WTC11 (cell line): ENCODE measurements around the gene PAGE4. TPM values are rescaled to one million over a fixed set of nuclear protein-coding genes. Genes with fewer than 3 reads are reported as not detected.

Experiments used
- ATAC-seq: fragments of 200-7000 bp; cut with Tn5 transposase; 2 replicates; pipeline ENCODE4 v1.10.0; 2021; ENCODE audit warnings: mild to moderate bottlenecking, moderate library complexity
- Bru-seq: library from RNA; stranded (reverse); fragments of 400-500 nt; gene quantifications from one replicate; lab custom pipeline; 2021; lab: Mats Ljungman, UMichigan
- CTCF ChIA-PET: fragments of 300-600 bp; sonication (Branson Sonifier 250); formaldehyde crosslinking; loops from one replicate; lab custom pipeline; 2021; ENCODE audit warnings: antibody characterized with exemption; lab: Charles Lee
- POLR2A ChIA-PET: fragments of 350-600 bp; sonication (Branson Sonifier 250); formaldehyde crosslinking; loops from one replicate; lab custom pipeline; 2021; ENCODE audit warnings: antibody characterized with exemption; lab: Charles Lee
- DNase-seq: peaks from one replicate; pipeline ENCODE4 v3.0.0; 2021; ENCODE audit warnings: low spot score
- H3K27ac Mint-ChIP-seq: 2 replicates; pipeline ENCODE4 v1.8.0; 2021; ENCODE audit warnings: mixed read lengths
- H3K27me3 Mint-ChIP-seq: 2 replicates; pipeline ENCODE4 v1.8.0; 2021; ENCODE audit warnings: low read depth, mild to moderate bottlenecking, moderate library complexity, mixed read lengths
- H3K36me3 Mint-ChIP-seq: 2 replicates; pipeline ENCODE4 v1.8.0; 2021; ENCODE audit warnings: mixed read lengths
- H3K4me1 Mint-ChIP-seq: 2 replicates; pipeline ENCODE4 v1.8.0; 2022; ENCODE audit warnings: mixed read lengths
- H3K4me3 Mint-ChIP-seq: 2 replicates; pipeline ENCODE4 v1.8.0; 2021; ENCODE audit warnings: mild to moderate bottlenecking, moderate library complexity, mixed read lengths
- H3K9me3 Mint-ChIP-seq: 2 replicates; pipeline ENCODE4 v1.8.0; 2021; ENCODE audit warnings: mixed read lengths
- ATF1 ChIP-seq: sonication (generic); formaldehyde crosslinking; IDR thresholded peaks from 2 replicates; pipeline ENCODE4 v1.8.1; 2023; ENCODE audit warnings: mild to moderate bottlenecking, moderate library complexity, missing genetic modification reagents
- CREM ChIP-seq: sonication (generic); formaldehyde crosslinking; IDR thresholded peaks from 2 replicates; pipeline ENCODE4 v1.8.1; 2022; ENCODE audit warnings: mild to moderate bottlenecking, missing genetic modification reagents, moderate library complexity
- EMX1 ChIP-seq: fragments of 250-450 bp; sonication (Bioruptor Pico); IDR thresholded peaks from 2 replicates; pipeline ENCODE4 v1.8.0; 2021; ENCODE audit warnings: mild to moderate bottlenecking
- GTF2I ChIP-seq: fragments of 250-450 bp; sonication (Bioruptor Pico); conservative IDR thresholded peaks from 2 replicates; pipeline ENCODE4 v1.4.0; 2021; ENCODE audit warnings: mild to moderate bottlenecking
- KAT7 ChIP-seq: sonication (generic); formaldehyde crosslinking; IDR thresholded peaks from 2 replicates; pipeline ENCODE4 v1.8.1; 2023; ENCODE audit warnings: missing genetic modification reagents, mild to moderate bottlenecking, borderline replicate concordance
- MYBL2 ChIP-seq: sonication (generic); formaldehyde crosslinking; IDR thresholded peaks from 2 replicates; pipeline ENCODE4 v1.8.1; 2023; ENCODE audit warnings: mild to moderate bottlenecking, moderate library complexity, missing genetic modification reagents
- NFYB ChIP-seq: sonication (generic); formaldehyde crosslinking; conservative IDR thresholded peaks from 2 replicates; pipeline ENCODE4 v1.8.0; 2022; ENCODE audit warnings: low read depth, missing genetic modification reagents
- NR2C2 ChIP-seq: sonication (generic); formaldehyde crosslinking; IDR thresholded peaks from 2 replicates; pipeline ENCODE4 v1.8.0; 2022; ENCODE audit warnings: mild to moderate bottlenecking, missing genetic modification reagents
- NR3C1 ChIP-seq: sonication (generic); formaldehyde crosslinking; conservative IDR thresholded peaks from 2 replicates; pipeline ENCODE4 v1.8.1; 2023; ENCODE audit warnings: low read depth, mild to moderate bottlenecking, missing genetic modification reagents
- OVOL2 ChIP-seq: fragments of 250-450 bp; sonication (Bioruptor Pico); IDR thresholded peaks from 2 replicates; pipeline ENCODE4 v1.9.0; 2021; ENCODE audit warnings: mild to moderate bottlenecking, borderline replicate concordance
- PRRX2 ChIP-seq: fragments of 250-450 bp; sonication (Bioruptor Pico); IDR thresholded peaks from 2 replicates; pipeline ENCODE4 v1.8.0; 2021; ENCODE audit warnings: mild to moderate bottlenecking
- RELA ChIP-seq: sonication (generic); formaldehyde crosslinking; IDR thresholded peaks from 2 replicates; pipeline ENCODE4 v1.8.1; 2022; ENCODE audit warnings: missing genetic modification reagents, mild to moderate bottlenecking, borderline replicate concordance
- SMAD3 ChIP-seq: sonication (generic); formaldehyde crosslinking; IDR thresholded peaks from 2 replicates; pipeline ENCODE4 v1.8.0; 2022; ENCODE audit warnings: missing genetic modification reagents, mild to moderate bottlenecking, borderline replicate concordance
- SOX15 ChIP-seq: fragments of 250-450 bp; sonication (Bioruptor Pico); IDR thresholded peaks from 2 replicates; pipeline ENCODE4 v1.9.0; 2021; ENCODE audit warnings: mild to moderate bottlenecking
- TEAD4 ChIP-seq: sonication (generic); formaldehyde crosslinking; IDR thresholded peaks from 2 replicates; pipeline ENCODE4 v1.8.0; 2022; ENCODE audit warnings: mild to moderate bottlenecking, missing genetic modification reagents
- ZNF138 ChIP-seq: sonication (generic); formaldehyde crosslinking; conservative IDR thresholded peaks from 2 replicates; pipeline ENCODE4 v1.8.1; 2022; ENCODE audit warnings: mild to moderate bottlenecking, moderate library complexity, missing genetic modification reagents
- ZNF396 ChIP-seq: fragments of 250-450 bp; sonication (Bioruptor Pico); IDR thresholded peaks from 2 replicates; pipeline ENCODE4 v1.8.0; 2021; ENCODE audit warnings: mild to moderate bottlenecking, moderate library complexity, borderline replicate concordance
- long read RNA-seq, 3 experiments: library from RNA in 1 of 3; library from capped mRNA in 1 of 3; library from polyadenylated mRNA in 1 of 3; unstranded in 2 of 3; stranded (forward) in 1 of 3; transcript quantifications; one replicate each; pipeline ENCODE4 v2.0.0, GENCODE V29; 2021
- total RNA-seq: library from RNA; stranded (reverse); gene quantifications from 3 replicates; pipeline ENCODE4 v1.2.3, GENCODE V29; 2021
- TF ChIP-seq, protein P1 (sequence below): sonication (generic); formaldehyde crosslinking; IDR thresholded peaks from 2 replicates; pipeline ENCODE4 v1.8.1; 2023; ENCODE audit warnings: mild to moderate bottlenecking, missing genetic modification reagents
- TF ChIP-seq, protein P2 (sequence below): sonication (generic); formaldehyde crosslinking; IDR thresholded peaks from 2 replicates; pipeline ENCODE4 v1.8.1; 2023; ENCODE audit warnings: mild to moderate bottlenecking, missing genetic modification reagents, moderate library complexity
- TF ChIP-seq, protein P3 (sequence below): sonication (generic); formaldehyde crosslinking; IDR thresholded peaks from 2 replicates; pipeline ENCODE4 v1.8.1; 2022; ENCODE audit warnings: low read depth, missing genetic modification reagents, borderline replicate concordance
- TF ChIP-seq, protein P4 (sequence below): sonication (generic); formaldehyde crosslinking; IDR thresholded peaks from 2 replicates; pipeline ENCODE4 v1.8.0; 2022; ENCODE audit warnings: mild to moderate bottlenecking, missing genetic modification reagents
- TF ChIP-seq, protein P5 (sequence below): sonication (generic); formaldehyde crosslinking; IDR thresholded peaks from 2 replicates; pipeline ENCODE4 v1.8.0; 2023; ENCODE audit warnings: missing genetic modification reagents
- TF ChIP-seq, protein P6 (sequence below): fragments of 250-450 bp; sonication (Bioruptor Pico); IDR thresholded peaks from 2 replicates; pipeline ENCODE4 v1.8.0; 2021; ENCODE audit warnings: mild to moderate bottlenecking
- TF ChIP-seq, protein P7 (sequence below): sonication (generic); formaldehyde crosslinking; IDR thresholded peaks from 2 replicates; pipeline ENCODE4 v1.8.1; 2022; ENCODE audit warnings: low read depth, mild to moderate bottlenecking, moderate library complexity, missing genetic modification reagents, borderline replicate concordance
- TF ChIP-seq, protein P8 (sequence below): fragments of 250-450 bp; sonication (Bioruptor Pico); IDR thresholded peaks from 2 replicates; pipeline ENCODE4 v1.9.0; 2021; ENCODE audit warnings: moderate library complexity, mild to moderate bottlenecking, inconsistent platforms, borderline replicate concordance

Gene PAGE4, protein sequence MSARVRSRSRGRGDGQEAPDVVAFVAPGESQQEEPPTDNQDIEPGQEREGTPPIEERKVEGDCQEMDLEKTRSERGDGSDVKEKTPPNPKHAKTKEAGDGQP
- total RNA-seq (0.82 to 1.5 TPM in 2 of 3 replicates, not detected in the other), Bru-seq, nascent RNA (percentile 17 among the genes with signal in this experiment)
- long read RNA-seq, experiment 1 = 0 reads
- long read RNA-seq, experiment 2, partial matches to known transcripts = 0 of 1 reads
- long read RNA-seq, experiment 2, other reads (novel, unspliced or antisense) = 0 of 1 reads
- long read RNA-seq, experiment 3 = 0 reads

DNA sequence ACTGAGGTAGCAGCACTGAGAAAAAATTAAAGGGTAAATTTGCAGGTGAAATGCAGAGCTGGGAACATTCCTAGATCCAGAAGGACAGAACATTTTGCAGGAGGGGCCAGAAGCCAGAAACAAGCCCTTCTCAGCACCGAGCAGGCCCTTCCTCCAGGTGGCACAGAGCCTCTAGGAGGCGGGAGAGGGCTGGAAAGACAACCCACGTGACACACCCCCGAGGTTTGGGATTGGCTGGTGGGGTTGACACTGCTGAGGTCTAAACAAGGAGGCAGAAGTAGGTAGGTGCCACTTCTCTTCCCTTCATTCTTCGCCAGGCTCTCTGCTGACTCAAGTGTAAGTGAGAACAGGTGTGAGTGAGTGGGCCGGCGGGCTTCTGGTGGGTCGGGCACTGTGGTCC lies at the start of gene PAGE4:
TSS of gene PAGE4 (plus strand) at position 288 of the 400 bp plus-strand sequence. CDS start 1,126 bp downstream, outside the sequence.
- ChIA-PET POLR2A (no interaction called here), CTCF (no interaction called here)
- TF ChIP-seq ATF1 (CRISPR knock-in tag) (no peak), CREM (CRISPR knock-in tag) (no peak), ZNF138 (CRISPR knock-in tag) (no peak), NFYB (CRISPR knock-in tag) (0 out of 2 replicates have a peak, but pooled peaks have one; percentile 11), PRRX2 (CRISPR knock-in tag) (no peak), OVOL2 (no peak), TEAD4 (CRISPR knock-in tag) (no peak), ZNF396 (CRISPR knock-in tag) (no peak), RELA (CRISPR knock-in tag) (no peak), KAT7 (CRISPR knock-in tag) (no peak), EMX1 (CRISPR knock-in tag) (no peak)
- TF ChIP-seq, protein P1, sequence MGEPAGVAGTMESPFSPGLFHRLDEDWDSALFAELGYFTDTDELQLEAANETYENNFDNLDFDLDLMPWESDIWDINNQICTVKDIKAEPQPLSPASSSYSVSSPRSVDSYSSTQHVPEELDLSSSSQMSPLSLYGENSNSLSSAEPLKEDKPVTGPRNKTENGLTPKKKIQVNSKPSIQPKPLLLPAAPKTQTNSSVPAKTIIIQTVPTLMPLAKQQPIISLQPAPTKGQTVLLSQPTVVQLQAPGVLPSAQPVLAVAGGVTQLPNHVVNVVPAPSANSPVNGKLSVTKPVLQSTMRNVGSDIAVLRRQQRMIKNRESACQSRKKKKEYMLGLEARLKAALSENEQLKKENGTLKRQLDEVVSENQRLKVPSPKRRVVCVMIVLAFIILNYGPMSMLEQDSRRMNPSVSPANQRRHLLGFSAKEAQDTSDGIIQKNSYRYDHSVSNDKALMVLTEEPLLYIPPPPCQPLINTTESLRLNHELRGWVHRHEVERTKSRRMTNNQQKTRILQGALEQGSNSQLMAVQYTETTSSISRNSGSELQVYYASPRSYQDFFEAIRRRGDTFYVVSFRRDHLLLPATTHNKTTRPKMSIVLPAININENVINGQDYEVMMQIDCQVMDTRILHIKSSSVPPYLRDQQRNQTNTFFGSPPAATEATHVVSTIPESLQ (CRISPR knock-in tag) = no peak
- TF ChIP-seq, protein P2, sequence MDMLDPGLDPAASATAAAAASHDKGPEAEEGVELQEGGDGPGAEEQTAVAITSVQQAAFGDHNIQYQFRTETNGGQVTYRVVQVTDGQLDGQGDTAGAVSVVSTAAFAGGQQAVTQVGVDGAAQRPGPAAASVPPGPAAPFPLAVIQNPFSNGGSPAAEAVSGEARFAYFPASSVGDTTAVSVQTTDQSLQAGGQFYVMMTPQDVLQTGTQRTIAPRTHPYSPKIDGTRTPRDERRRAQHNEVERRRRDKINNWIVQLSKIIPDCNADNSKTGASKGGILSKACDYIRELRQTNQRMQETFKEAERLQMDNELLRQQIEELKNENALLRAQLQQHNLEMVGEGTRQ (CRISPR knock-in tag) = peak; percentile 41
- TF ChIP-seq, protein P3, sequence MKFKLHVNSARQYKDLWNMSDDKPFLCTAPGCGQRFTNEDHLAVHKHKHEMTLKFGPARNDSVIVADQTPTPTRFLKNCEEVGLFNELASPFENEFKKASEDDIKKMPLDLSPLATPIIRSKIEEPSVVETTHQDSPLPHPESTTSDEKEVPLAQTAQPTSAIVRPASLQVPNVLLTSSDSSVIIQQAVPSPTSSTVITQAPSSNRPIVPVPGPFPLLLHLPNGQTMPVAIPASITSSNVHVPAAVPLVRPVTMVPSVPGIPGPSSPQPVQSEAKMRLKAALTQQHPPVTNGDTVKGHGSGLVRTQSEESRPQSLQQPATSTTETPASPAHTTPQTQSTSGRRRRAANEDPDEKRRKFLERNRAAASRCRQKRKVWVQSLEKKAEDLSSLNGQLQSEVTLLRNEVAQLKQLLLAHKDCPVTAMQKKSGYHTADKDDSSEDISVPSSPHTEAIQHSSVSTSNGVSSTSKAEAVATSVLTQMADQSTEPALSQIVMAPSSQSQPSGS (CRISPR knock-in tag) = no peak
- TF ChIP-seq, protein P4, sequence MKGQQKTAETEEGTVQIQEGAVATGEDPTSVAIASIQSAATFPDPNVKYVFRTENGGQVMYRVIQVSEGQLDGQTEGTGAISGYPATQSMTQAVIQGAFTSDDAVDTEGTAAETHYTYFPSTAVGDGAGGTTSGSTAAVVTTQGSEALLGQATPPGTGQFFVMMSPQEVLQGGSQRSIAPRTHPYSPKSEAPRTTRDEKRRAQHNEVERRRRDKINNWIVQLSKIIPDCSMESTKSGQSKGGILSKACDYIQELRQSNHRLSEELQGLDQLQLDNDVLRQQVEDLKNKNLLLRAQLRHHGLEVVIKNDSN (CRISPR knock-in tag) = 0 out of 2 replicates have a peak, but pooled peaks have one; percentile 31
- TF ChIP-seq, protein P5, sequence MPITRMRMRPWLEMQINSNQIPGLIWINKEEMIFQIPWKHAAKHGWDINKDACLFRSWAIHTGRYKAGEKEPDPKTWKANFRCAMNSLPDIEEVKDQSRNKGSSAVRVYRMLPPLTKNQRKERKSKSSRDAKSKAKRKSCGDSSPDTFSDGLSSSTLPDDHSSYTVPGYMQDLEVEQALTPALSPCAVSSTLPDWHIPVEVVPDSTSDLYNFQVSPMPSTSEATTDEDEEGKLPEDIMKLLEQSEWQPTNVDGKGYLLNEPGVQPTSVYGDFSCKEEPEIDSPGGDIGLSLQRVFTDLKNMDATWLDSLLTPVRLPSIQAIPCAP = no peak
- no peaks in the 10 kb centered on the region for H3K27me3 Mint-ChIP-seq
- peak; percentile 91 for ATAC-seq
- peak; percentile 29 for DNase-seq
- H3K36me3 Mint-ChIP-seq = no peaks in the 10 kb centered on the region
- H3K4me3 Mint-ChIP-seq = no peak within 1 kb of the TSS
- no peaks in the 10 kb centered on the region for H3K4me1 Mint-ChIP-seq
- H3K27ac Mint-ChIP-seq = no peak within 1 kb of the TSS
- H3K9me3 Mint-ChIP-seq = no peaks in the 10 kb centered on the region

DNA sequence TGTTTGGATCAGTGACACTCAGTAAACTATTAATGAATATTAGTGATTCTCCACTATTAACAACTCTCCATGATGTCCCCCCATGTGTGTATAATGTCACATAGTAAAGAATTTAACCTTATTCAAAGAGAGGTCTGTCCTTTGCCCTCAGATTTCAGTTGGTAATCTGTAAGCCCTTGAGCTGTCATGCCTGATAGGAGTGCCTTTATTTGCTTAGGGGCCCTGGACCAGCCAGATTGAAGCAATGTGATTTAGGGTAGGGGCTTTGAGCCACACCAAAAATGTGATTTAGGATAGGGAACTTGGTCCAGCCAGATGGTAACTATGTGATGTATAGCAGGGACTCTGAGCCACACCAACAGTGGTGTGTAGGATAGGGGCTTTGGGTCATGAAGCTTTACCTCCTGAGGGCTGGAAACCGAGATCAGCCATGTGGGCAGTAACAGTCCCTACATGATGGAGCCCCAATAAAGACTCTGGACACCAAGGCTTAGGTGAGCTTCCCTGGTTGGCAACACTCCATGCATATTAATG lies 44.3 kb upstream of the PAGE4 start:
- H3K36me3 Mint-ChIP-seq = no peaks in the 10 kb centered on the region

More for the DNA sequence above, 44.3 kb upstream of the PAGE4 start:
- ChIA-PET CTCF (no interaction called here), POLR2A (no interaction called here)
- DNase-seq (no peak), ATAC-seq (no peak)
- TF ChIP-seq NR2C2 (CRISPR knock-in tag) (no peak), ZNF396 (CRISPR knock-in tag) (no peak), SMAD3 (no peak), SOX15 (CRISPR knock-in tag) (no peak), MYBL2 (CRISPR knock-in tag) (no peak), OVOL2 (no peak), ZNF138 (CRISPR knock-in tag) (no peak), NR3C1 (CRISPR knock-in tag) (no peak), GTF2I (no peak)
- TF ChIP-seq, protein P6, sequence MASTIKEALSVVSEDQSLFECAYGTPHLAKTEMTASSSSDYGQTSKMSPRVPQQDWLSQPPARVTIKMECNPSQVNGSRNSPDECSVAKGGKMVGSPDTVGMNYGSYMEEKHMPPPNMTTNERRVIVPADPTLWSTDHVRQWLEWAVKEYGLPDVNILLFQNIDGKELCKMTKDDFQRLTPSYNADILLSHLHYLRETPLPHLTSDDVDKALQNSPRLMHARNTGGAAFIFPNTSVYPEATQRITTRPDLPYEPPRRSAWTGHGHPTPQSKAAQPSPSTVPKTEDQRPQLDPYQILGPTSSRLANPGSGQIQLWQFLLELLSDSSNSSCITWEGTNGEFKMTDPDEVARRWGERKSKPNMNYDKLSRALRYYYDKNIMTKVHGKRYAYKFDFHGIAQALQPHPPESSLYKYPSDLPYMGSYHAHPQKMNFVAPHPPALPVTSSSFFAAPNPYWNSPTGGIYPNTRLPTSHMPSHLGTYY (CRISPR knock-in tag) = no peak
- TF ChIP-seq, protein P7, sequence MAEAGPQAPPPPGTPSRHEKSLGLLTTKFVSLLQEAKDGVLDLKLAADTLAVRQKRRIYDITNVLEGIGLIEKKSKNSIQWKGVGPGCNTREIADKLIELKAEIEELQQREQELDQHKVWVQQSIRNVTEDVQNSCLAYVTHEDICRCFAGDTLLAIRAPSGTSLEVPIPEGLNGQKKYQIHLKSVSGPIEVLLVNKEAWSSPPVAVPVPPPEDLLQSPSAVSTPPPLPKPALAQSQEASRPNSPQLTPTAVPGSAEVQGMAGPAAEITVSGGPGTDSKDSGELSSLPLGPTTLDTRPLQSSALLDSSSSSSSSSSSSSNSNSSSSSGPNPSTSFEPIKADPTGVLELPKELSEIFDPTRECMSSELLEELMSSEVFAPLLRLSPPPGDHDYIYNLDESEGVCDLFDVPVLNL (CRISPR knock-in tag) = no peak
- TF ChIP-seq, protein P8, sequence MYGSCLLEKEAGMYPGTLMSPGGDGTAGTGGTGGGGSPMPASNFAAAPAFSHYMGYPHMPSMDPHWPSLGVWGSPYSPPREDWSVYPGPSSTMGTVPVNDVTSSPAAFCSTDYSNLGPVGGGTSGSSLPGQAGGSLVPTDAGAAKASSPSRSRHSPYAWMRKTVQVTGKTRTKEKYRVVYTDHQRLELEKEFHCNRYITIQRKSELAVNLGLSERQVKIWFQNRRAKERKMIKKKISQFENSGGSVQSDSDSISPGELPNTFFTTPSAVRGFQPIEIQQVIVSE (CRISPR knock-in tag) = no peak
- H3K27me3 Mint-ChIP-seq = no peaks in the 10 kb centered on the region
- no peak overlapping the region for H3K27ac Mint-ChIP-seq
- H3K4me3 Mint-ChIP-seq = no peak overlapping the region
- H3K4me1 Mint-ChIP-seq = no peaks in the 10 kb centered on the region
- no peaks in the 10 kb centered on the region for H3K9me3 Mint-ChIP-seq
